CD4-positive, alpha-beta memory T cell (primary cell): ENCODE data around the gene HAUS3. TPM values are rescaled to one million over a fixed set of nuclear protein-coding genes. Genes with fewer than 3 reads are reported as not detected.

Experiments used
- CTCF ChIA-PET: fragments of 350-600 bp; sonication (Branson Sonifier 250); formaldehyde crosslinking; loops from one replicate; lab custom pipeline; 2021; ENCODE audit warnings: inconsistent platforms; ENCODE audit not compliant: partially characterized antibody; lab: Charles Lee
- POLR2A ChIA-PET: fragments of 350-600 bp; sonication (Branson Sonifier 250); formaldehyde crosslinking; loops from one replicate; lab custom pipeline; 2021; ENCODE audit not compliant: partially characterized antibody; lab: Charles Lee
- DNase-seq, 5 donors: peaks; one replicate each; pipeline versions ENCODE4 v3.0.0 to v3.0.0-alpha.2; 2020 to 2022; ENCODE audit warnings: mixed read lengths in 1 of 5
- H3K27ac ChIP-seq: one replicate; pipeline ENCODE4 v1.7.0; 2013; ENCODE audit warnings: low read depth, low read length
- H3K27me3 ChIP-seq: 2 replicates; pipeline ENCODE4 v1.7.0; 2013; ENCODE audit warnings: mild to moderate bottlenecking, low read length, moderate library complexity; ENCODE audit not compliant: insufficient read depth
- H3K36me3 ChIP-seq: 2 replicates; pipeline ENCODE4 v1.7.0; 2013; ENCODE audit warnings: mild to moderate bottlenecking, low read length, moderate library complexity; ENCODE audit not compliant: insufficient read depth
- H3K4me1 ChIP-seq: 2 replicates; pipeline ENCODE4 v1.7.0; 2013; ENCODE audit warnings: mild to moderate bottlenecking, low read length, moderate library complexity; ENCODE audit not compliant: insufficient read depth
- H3K4me3 ChIP-seq, 2 donors: one replicate each; pipeline ENCODE4 v1.7.0; 2013; ENCODE audit warnings: low read length in 2 of 2, mild to moderate bottlenecking in 1 of 2
- H3K9me3 ChIP-seq, 2 donors: one replicate each; pipeline ENCODE4 v1.7.0; 2013; ENCODE audit warnings: low read length in 2 of 2, control low read depth in 1 of 2; ENCODE audit not compliant: control insufficient read depth in 1 of 2
- H3K27ac Mint-ChIP-seq, 7 donors: one replicate each; pipeline ENCODE4 v1.8.0; 2020 to 2021; ENCODE audit warnings: mixed read lengths in 7 of 7, mild to moderate bottlenecking in 6 of 7, inconsistent platforms in 3 of 7, moderate library complexity in 3 of 7
- H3K27me3 Mint-ChIP-seq, 2 donors: one replicate each; pipeline ENCODE4 v1.8.0; 2020 to 2021; ENCODE audit warnings: mixed read lengths in 2 of 2
- H3K36me3 Mint-ChIP-seq, 2 donors: one replicate each; pipeline ENCODE4 v1.8.0; 2020 to 2021; ENCODE audit warnings: mixed read lengths in 2 of 2, inconsistent platforms in 1 of 2, mild to moderate bottlenecking in 1 of 2
- H3K4me1 Mint-ChIP-seq, 4 donors: one replicate each; pipeline ENCODE4 v1.8.0; 2020 to 2021; ENCODE audit warnings: mixed read lengths in 4 of 4, mild to moderate bottlenecking in 1 of 4
- H3K4me3 Mint-ChIP-seq, 8 donors: one replicate each; pipeline ENCODE4 v1.8.0; 2020 to 2021; ENCODE audit warnings: mixed read lengths in 8 of 8, mild to moderate bottlenecking in 7 of 8, moderate library complexity in 6 of 8, inconsistent platforms in 3 of 8
- H3K9me3 Mint-ChIP-seq, 8 donors: one replicate each; pipeline ENCODE4 v1.8.0; 2020 to 2021; ENCODE audit warnings: mixed read lengths in 8 of 8, mild to moderate bottlenecking in 5 of 8, inconsistent platforms in 3 of 8, moderate library complexity in 1 of 8
- intact Hi-C: fragments of 100-400 bp; cut with micrococcal nuclease; formaldehyde crosslinking; loops from one replicate; pipeline ENCODE4 v1.15.1; 2023
- polyA plus RNA-seq, 2 donors: library from polyadenylated mRNA; unstranded; fragments of 300-500 nt; fragmentation: Illumina TruSeq; gene quantifications; one replicate each; pipeline ENCODE4 v1.2.3, GENCODE V29; 2021
- total RNA-seq, 2 experiments: library from RNA; stranded (reverse); gene quantifications; one replicate each; pipeline ENCODE4 v1.2.3, GENCODE V29; 2021

Gene HAUS3
- total and polyA plus RNA-seq, 4 experiments from 2014 or later = 24.8 to 43.9 (median 37.5) TPM

GRCh38 chr4:2178986-2179385 is 62.9 kb downstream of the HAUS3 start:
- H3K4me3 ChIP-seq = no peak overlapping the region
- no peaks in the 10 kb centered on the region for H3K9me3 ChIP-seq
- H3K27ac ChIP-seq = no peak overlapping the region
- no peak overlapping the region for H3K27ac Mint-ChIP-seq
- ChIA-PET POLR2A (no interaction called here), CTCF (no interaction called here)
- H3K36me3 Mint-ChIP-seq = peaks cover 4 to 11% of the 10 kb centered on the region in 2 donors
- DNase-seq = no peak
- no peaks in the 10 kb centered on the region for H3K36me3 ChIP-seq
- peaks cover 0 to 8% (median 1%) of the 10 kb centered on the region in 8 donors for H3K9me3 Mint-ChIP-seq
- no peak overlapping the region for H3K4me3 Mint-ChIP-seq
- H3K27me3 ChIP-seq = no peaks in the 10 kb centered on the region
- peaks cover 0 to 5% (median 0%) of the 10 kb centered on the region in 4 donors for H3K4me1 Mint-ChIP-seq
- H3K27me3 Mint-ChIP-seq = peaks cover 1 to 3% of the 10 kb centered on the region in 2 donors
- intact Hi-C loops = no loop called here
- H3K4me1 ChIP-seq = no peaks in the 10 kb centered on the region

Other genes with a start within 250 kb of the HAUS3 start
- 10 to 100 TPM; 47.0 to 48.3 TPM for gene NELFA, start 233.1 kb downstream of the HAUS3 start, total RNA-seq
- 10 to 100 TPM; 12.1 to 37.5 TPM for gene NELFA, start 233.1 kb downstream of the HAUS3 start, polyA plus RNA-seq
- gene NAT8L, start 182.8 kb downstream of the HAUS3 start, total RNA-seq = not detected
- gene NAT8L, start 182.8 kb downstream of the HAUS3 start, polyA plus RNA-seq = not detected
- 1 to 10 TPM; 3.8 to 4.4 TPM for gene POLN, start within 50 bp of the HAUS3 start, total RNA-seq
- gene POLN, start within 50 bp of the HAUS3 start, polyA plus RNA-seq = 1 to 10 TPM in 1 of 2 donors, under 1 TPM in 1; 0.24 to 1.8 TPM
- 10 to 100 TPM; 66.5 to 67.5 TPM for gene MXD4, start 20.0 kb upstream of the HAUS3 start, total RNA-seq
- 10 to 100 TPM; 31.9 to 48.9 TPM for gene MXD4, start 20.0 kb upstream of the HAUS3 start, polyA plus RNA-seq
- gene ZFYVE28, start 176.5 kb upstream of the HAUS3 start, total RNA-seq = 10 to 100 TPM; 31.4 to 31.8 TPM
- 10 to 100 TPM; 13.1 to 16.2 TPM for gene ZFYVE28, start 176.5 kb upstream of the HAUS3 start, polyA plus RNA-seq
- under 1 TPM; 0.12 to 0.19 TPM for gene CFAP99, start 176.8 kb upstream of the HAUS3 start, total RNA-seq
- gene CFAP99, start 176.8 kb upstream of the HAUS3 start, polyA plus RNA-seq = not detected
- 100 to 1,000 TPM in 1 of 2 experiments, 10 to 100 TPM in 1; 94.0 to 104 TPM for gene RNF4, start 227.0 kb upstream of the HAUS3 start, total RNA-seq
- gene RNF4, start 227.0 kb upstream of the HAUS3 start, polyA plus RNA-seq = 100 to 1,000 TPM in 1 of 2 donors, 10 to 100 TPM in 1; 68.0 to 105 TPM